Spleen (tissue), 11 donors: ENCODE data around the gene CACNB2. TPM values are rescaled to one million over a fixed set of nuclear protein-coding genes. Genes with fewer than 3 reads are reported as not detected.

Source experiments
- DNase-seq: peaks from one replicate; pipeline ENCODE4 v3.0.0-alpha.2; 2020
- H3K27ac ChIP-seq, 8 donors: fragments of 200-600 bp; sonication (generic) in 7 of 8; 1 replicate in 4 of 8; 2 replicates in 4 of 8; pipeline versions ENCODE4 v1.5.0 to v1.8.0; 2016 to 2021; ENCODE audit warnings: inconsistent platforms in 4 of 8, mild to moderate bottlenecking in 4 of 8, moderate library complexity in 1 of 8
- H3K27me3 ChIP-seq, 7 donors: fragments of 200-600 bp; sonication (generic) in 6 of 7; replicated peaks in 1 of 7; 1 replicate in 4 of 7; 2 replicates in 3 of 7; pipeline versions ENCODE4 v1.5.0 to v1.8.0; 2016 to 2021; ENCODE audit warnings: inconsistent platforms in 3 of 7, mild to moderate bottlenecking in 1 of 7
- H3K36me3 ChIP-seq, 6 donors: fragments of 200-600 bp; sonication (generic) in 5 of 6; 1 replicate in 4 of 6; 2 replicates in 2 of 6; pipeline versions ENCODE4 v1.5.0 to v1.8.0; 2016 to 2021; ENCODE audit warnings: inconsistent platforms in 2 of 6
- H3K4me1 ChIP-seq, 6 donors: fragments of 200-600 bp; sonication (generic) in 5 of 6; 1 replicate in 3 of 6; 2 replicates in 3 of 6; pipeline versions ENCODE4 v1.5.0 to v1.8.0; 2016 to 2021; ENCODE audit warnings: inconsistent platforms in 3 of 6
- H3K4me3 ChIP-seq, 8 donors: fragments of 200-600 bp; sonication (generic) in 7 of 8; 1 replicate in 4 of 8; 2 replicates in 4 of 8; pipeline versions ENCODE4 v1.5.0 to v1.8.0; 2016 to 2021; ENCODE audit warnings: inconsistent platforms in 4 of 8, mild to moderate bottlenecking in 4 of 8, moderate library complexity in 2 of 8
- H3K9me3 ChIP-seq, 8 donors: fragments of 200-600 bp; sonication (generic) in 7 of 8; 1 replicate in 4 of 8; 2 replicates in 4 of 8; pipeline versions ENCODE4 v1.5.0 to v1.8.0; 2016 to 2021; ENCODE audit warnings: inconsistent platforms in 4 of 8
- CTCF ChIP-seq, 11 experiments: fragments of 200-600 bp in 7 of 11; fragments of 450-650 bp in 4 of 11; sonication (generic) in 4 of 11; IDR thresholded peaks in 8 of 11; conservative IDR thresholded peaks in 3 of 11; 1 replicate in 7 of 11; 2 replicates in 4 of 11; pipeline versions ENCODE4 v1.4.0 to v1.8.0; 2016 to 2021; ENCODE audit warnings: antibody characterized with exemption in 11 of 11, inconsistent platforms in 4 of 11, mild to moderate bottlenecking in 1 of 11
- POLR2A ChIP-seq, 3 donors: fragments of 450-650 bp; IDR thresholded peaks; one replicate each; pipeline ENCODE4 v1.5.1; 2017; ENCODE audit warnings: antibody characterized with exemption in 3 of 3, mild to moderate bottlenecking in 1 of 3
- POLR2AphosphoS5 ChIP-seq, 3 donors: sonication (generic); formaldehyde crosslinking; IDR thresholded peaks; one replicate each; pipeline ENCODE4 v1.5.1; 2017; ENCODE audit warnings: antibody characterized with exemption in 3 of 3
- WGBS, 5 donors: extraction: QIAGEN DNeasy Blood & Tissue Kit in 3 of 5; methylation state at CpG; one replicate each; pipeline versions ENCODE4 v1.1.5 to v1.1.7; 2013 to 2018; 5-methylcytosine and 5-hydroxymethylcytosine counted together
- intact Hi-C: fragments of 100-400 bp; cut with DNase I; formaldehyde crosslinking; loops from one replicate; pipeline ENCODE4 v1.15.0; 2023; ENCODE audit warnings: low total_unique reads
- polyA plus RNA-seq, 3 donors: library from polyadenylated mRNA; stranded (reverse); fragments of 200-250 nt; gene quantifications; one replicate each; pipeline ENCODE4 v1.2.1, GENCODE V29; 2013
- total RNA-seq, 7 donors: library from RNA; depleted of rRNA in 3 of 7; stranded (reverse); fragments of >200 nt in 3 of 7; fragmentation: NEBNext Ultra II Directional in 4 of 7; extraction: Animal tissue kit (Norgen Biotek cat#: 25700) in 4 of 7; gene quantifications; one replicate each; pipeline versions ENCODE4 v1.1.0 to v1.2.1, GENCODE V29; 2016 to 2021
- donor health status: healthy with polysubstance abuse.
- donor health status: DM: no; HTN: no; CAD: no; lungs with moderate emphysema.
- donor health status: DM: no; HTN: no; CAD: no.
- donor health status: Bipolar disorder and iron deficiency.
- donor health status: healthy.
- donor health status: DM: no; HTN: no; CAD: no.
- donor health status: DM: yes; HTN: yes; CAD: no.

CACNB2 gene
- total and polyA plus RNA-seq, 10 donors, result 0.17 to 0.79 (median 0.44) TPM; not detected in 1

- DNase-seq, result no peak
- TF ChIP-seq CTCF (IDR thresholded peaks at IDR 0.05 in 8 of 11, conservative IDR thresholded peaks at IDR 0.05 in 3 of 11), result no peak
- no peak for TF ChIP-seq POLR2A (IDR thresholded peaks at IDR 0.05)
- no peak for TF ChIP-seq POLR2AphosphoS5 (IDR thresholded peaks at IDR 0.05)
- intact Hi-C loops, result no loop called here
- Histone ChIP-seq H3K9me3 (peaks cover 0 to 9% (median 0%) of the 10 kb centered on the region in 8 donors), H3K27ac (no peak overlapping the region), H3K4me1 (no peaks in the 10 kb centered on the region), H3K36me3 (peaks cover 0 to 28% (median 0%) of the 10 kb centered on the region in 6 donors), H3K4me3 (no peak overlapping the region), H3K27me3 (no peaks in the 10 kb centered on the region)
- 89 to 95% (median 93%) methylated on average over 7 of the region's 7 CpGs for WGBS, 5 donors
These were observed 392.8 kb downstream of the CACNB2 start for GRCh38 chr10:18532881-18533535.

DNA sequence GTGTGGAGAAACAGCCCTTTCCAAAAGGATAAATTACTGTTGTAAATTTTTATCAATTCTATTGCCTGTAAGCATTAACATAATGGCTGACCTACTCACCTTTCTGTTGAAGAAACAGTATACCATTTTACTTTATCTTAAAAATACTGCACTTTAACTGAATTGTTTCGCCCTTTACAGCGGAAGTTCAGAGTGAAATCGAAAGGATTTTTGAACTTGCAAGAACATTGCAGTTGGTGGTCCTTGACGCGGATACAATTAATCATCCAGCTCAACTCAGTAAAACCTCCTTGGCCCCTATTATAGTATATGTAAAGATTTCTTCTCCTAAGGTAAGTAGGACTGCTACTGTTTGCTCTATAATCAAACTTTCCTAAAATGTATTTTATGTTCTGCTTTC lies 393.7 kb downstream of the CACNB2 start:
- no peak for DNase-seq
- Histone ChIP-seq H3K9me3 (peaks cover 0 to 9% (median 0%) of the 10 kb centered on the region in 8 donors), H3K4me3 (peak overlapping the region in 1 of 8 donors; percentile 27), H3K36me3 (peaks cover 0 to 37% (median 2%) of the 10 kb centered on the region in 6 donors), H3K27me3 (no peaks in the 10 kb centered on the region), H3K4me1 (no peaks in the 10 kb centered on the region), H3K27ac (no peak overlapping the region)
- no peak for TF ChIP-seq CTCF (IDR thresholded peaks at IDR 0.05 in 8 of 11, conservative IDR thresholded peaks at IDR 0.05 in 3 of 11)
- TF ChIP-seq POLR2AphosphoS5 (IDR thresholded peaks at IDR 0.05), result no peak
- TF ChIP-seq POLR2A (IDR thresholded peaks at IDR 0.05), result no peak
- 83 to 92% (median 90%) methylated on average over 5 of the region's 5 CpGs for WGBS, 5 donors
- intact Hi-C loops, result no loop called here

GRCh38 chr10:18539335-18539734 lies 399.1 kb downstream of the CACNB2 start:
- DNase-seq, result peak; percentile 66
- no peak overlapping the region for H3K4me3 ChIP-seq
- no peak overlapping the region for H3K27ac ChIP-seq
- intact Hi-C loops, result no loop called here
- no peaks in the 10 kb centered on the region for H3K27me3 ChIP-seq
- peaks cover 0 to 70% (median 30%) of the 10 kb centered on the region in 6 donors for H3K36me3 ChIP-seq
- WGBS, 5 donors, result 90 to 95% (median 91%) methylated on average over 21 to 22 of the region's 22 CpGs
- H3K4me1 ChIP-seq, result no peaks in the 10 kb centered on the region
- TF ChIP-seq POLR2AphosphoS5 (IDR thresholded peaks at IDR 0.05), result no peak
- no peak for TF ChIP-seq POLR2A (IDR thresholded peaks at IDR 0.05)
- no peak for TF ChIP-seq CTCF (IDR thresholded peaks at IDR 0.05 in 8 of 11, conservative IDR thresholded peaks at IDR 0.05 in 3 of 11)
- H3K9me3 ChIP-seq, result no peaks in the 10 kb centered on the region

GRCh38 chr10:18540195-18540594 lies 400.0 kb downstream of the CACNB2 start:
- peaks cover 0 to 78% (median 36%) of the 10 kb centered on the region in 6 donors for H3K36me3 ChIP-seq
- intact Hi-C loops, result no loop called here

More at GRCh38 chr10:18540195-18540594, 400.0 kb downstream of the CACNB2 start:
- DNase-seq, result no peak
- Histone ChIP-seq H3K27ac (no peak overlapping the region), H3K4me3 (no peak overlapping the region), H3K27me3 (no peaks in the 10 kb centered on the region), H3K9me3 (no peaks in the 10 kb centered on the region), H3K4me1 (no peaks in the 10 kb centered on the region)
- TF ChIP-seq POLR2A (IDR thresholded peaks at IDR 0.05) (no peak), CTCF (IDR thresholded peaks at IDR 0.05 in 8 of 11, conservative IDR thresholded peaks at IDR 0.05 in 3 of 11) (no peak), POLR2AphosphoS5 (IDR thresholded peaks at IDR 0.05) (no peak)
